WTC11 (cell line): ENCODE data around the gene EDIL3. TPM values are rescaled to one million over a fixed set of nuclear protein-coding genes. Genes with fewer than 3 reads are reported as not detected.

Experiments
- ATAC-seq: fragments of 200-7000 bp; cut with Tn5 transposase; 2 replicates; pipeline ENCODE4 v1.10.0; 2021; ENCODE audit warnings: mild to moderate bottlenecking, moderate library complexity
- CTCF ChIA-PET: fragments of 300-600 bp; sonication (Branson Sonifier 250); formaldehyde crosslinking; loops from one replicate; lab custom pipeline; 2021; ENCODE audit warnings: antibody characterized with exemption; lab: Charles Lee
- POLR2A ChIA-PET: fragments of 350-600 bp; sonication (Branson Sonifier 250); formaldehyde crosslinking; loops from one replicate; lab custom pipeline; 2021; ENCODE audit warnings: antibody characterized with exemption; lab: Charles Lee
- DNase-seq: peaks from one replicate; pipeline ENCODE4 v3.0.0; 2021; ENCODE audit warnings: low spot score
- H3K27ac Mint-ChIP-seq: 2 replicates; pipeline ENCODE4 v1.8.0; 2021; ENCODE audit warnings: mixed read lengths
- H3K27me3 Mint-ChIP-seq: 2 replicates; pipeline ENCODE4 v1.8.0; 2021; ENCODE audit warnings: low read depth, mild to moderate bottlenecking, moderate library complexity, mixed read lengths
- H3K36me3 Mint-ChIP-seq: 2 replicates; pipeline ENCODE4 v1.8.0; 2021; ENCODE audit warnings: mixed read lengths
- H3K4me1 Mint-ChIP-seq: 2 replicates; pipeline ENCODE4 v1.8.0; 2022; ENCODE audit warnings: mixed read lengths
- H3K4me3 Mint-ChIP-seq: 2 replicates; pipeline ENCODE4 v1.8.0; 2021; ENCODE audit warnings: mild to moderate bottlenecking, moderate library complexity, mixed read lengths
- H3K9me3 Mint-ChIP-seq: 2 replicates; pipeline ENCODE4 v1.8.0; 2021; ENCODE audit warnings: mixed read lengths
- ARID4B ChIP-seq: sonication (generic); formaldehyde crosslinking; IDR thresholded peaks from 2 replicates; pipeline ENCODE4 v1.8.0; 2023; ENCODE audit warnings: missing genetic modification reagents, mild to moderate bottlenecking, borderline replicate concordance
- FOXP1 ChIP-seq: sonication (generic); formaldehyde crosslinking; IDR thresholded peaks from 2 replicates; pipeline ENCODE4 v1.8.0; 2022; ENCODE audit warnings: missing genetic modification reagents, mild to moderate bottlenecking, moderate library complexity, borderline replicate concordance
- HMGA2 ChIP-seq: fragments of 250-450 bp; sonication (Bioruptor Pico); IDR thresholded peaks from 2 replicates; pipeline ENCODE4 v1.4.0; 2021; ENCODE audit warnings: mild to moderate bottlenecking, moderate library complexity
- HMGXB4 ChIP-seq: sonication (generic); formaldehyde crosslinking; IDR thresholded peaks from 2 replicates; pipeline ENCODE4 v1.8.1; 2023; ENCODE audit warnings: mild to moderate bottlenecking, moderate library complexity, missing genetic modification reagents
- KAT7 ChIP-seq: sonication (generic); formaldehyde crosslinking; IDR thresholded peaks from 2 replicates; pipeline ENCODE4 v1.8.1; 2023; ENCODE audit warnings: missing genetic modification reagents, mild to moderate bottlenecking, borderline replicate concordance
- NFYB ChIP-seq: sonication (generic); formaldehyde crosslinking; conservative IDR thresholded peaks from 2 replicates; pipeline ENCODE4 v1.8.0; 2022; ENCODE audit warnings: low read depth, missing genetic modification reagents
- NR1H2 ChIP-seq: sonication (generic); formaldehyde crosslinking; IDR thresholded peaks from 2 replicates; pipeline ENCODE4 v1.9.0; 2021; ENCODE audit warnings: mild to moderate bottlenecking, moderate library complexity, missing genetic modification reagents
- NR3C1 ChIP-seq: sonication (generic); formaldehyde crosslinking; conservative IDR thresholded peaks from 2 replicates; pipeline ENCODE4 v1.8.1; 2023; ENCODE audit warnings: low read depth, mild to moderate bottlenecking, missing genetic modification reagents
- TCF7 ChIP-seq: sonication (generic); formaldehyde crosslinking; IDR thresholded peaks from 2 replicates; pipeline ENCODE4 v1.8.0; 2022; ENCODE audit warnings: mild to moderate bottlenecking, low read depth, missing genetic modification reagents, moderate library complexity
- ZMAT4 ChIP-seq: fragments of 250-450 bp; sonication (Bioruptor Pico); IDR thresholded peaks from 2 replicates; pipeline ENCODE4 v1.9.0; 2021; ENCODE audit warnings: mild to moderate bottlenecking
- ZNF219 ChIP-seq: sonication (generic); formaldehyde crosslinking; IDR thresholded peaks from 2 replicates; pipeline ENCODE4 v1.8.0; 2023; ENCODE audit warnings: missing genetic modification reagents, mild to moderate bottlenecking, borderline replicate concordance
- ZNF263 ChIP-seq: sonication (generic); formaldehyde crosslinking; IDR thresholded peaks from 2 replicates; pipeline ENCODE4 v1.8.1; 2022; ENCODE audit warnings: low read depth, mild to moderate bottlenecking, moderate library complexity, missing genetic modification reagents
- ZNF317 ChIP-seq: sonication (generic); formaldehyde crosslinking; IDR thresholded peaks from 2 replicates; pipeline ENCODE4 v1.8.1; 2023; ENCODE audit warnings: low read depth, mild to moderate bottlenecking, moderate library complexity, missing genetic modification reagents, borderline replicate concordance
- ZNF396 ChIP-seq: fragments of 250-450 bp; sonication (Bioruptor Pico); IDR thresholded peaks from 2 replicates; pipeline ENCODE4 v1.8.0; 2021; ENCODE audit warnings: mild to moderate bottlenecking, moderate library complexity, borderline replicate concordance
- ZNF416 ChIP-seq: fragments of 250-450 bp; sonication (Bioruptor Pico); IDR thresholded peaks from 2 replicates; pipeline ENCODE4 v1.9.0; 2021; ENCODE audit warnings: mild to moderate bottlenecking, inconsistent platforms
- total RNA-seq: library from RNA; stranded (reverse); gene quantifications from 3 replicates; pipeline ENCODE4 v1.2.3, GENCODE V29; 2021
- TF ChIP-seq, protein P1 (sequence below): sonication (generic); formaldehyde crosslinking; IDR thresholded peaks from 2 replicates; pipeline ENCODE4 v1.8.1; 2022; ENCODE audit warnings: mild to moderate bottlenecking, missing genetic modification reagents, moderate library complexity, borderline replicate concordance
- TF ChIP-seq, protein P2 (sequence below): sonication (generic); formaldehyde crosslinking; IDR thresholded peaks from 2 replicates; pipeline ENCODE4 v1.8.0; 2022; ENCODE audit warnings: mild to moderate bottlenecking, missing genetic modification reagents
- TF ChIP-seq, protein P3 (sequence below): sonication (generic); formaldehyde crosslinking; IDR thresholded peaks from 2 replicates; pipeline ENCODE4 v1.8.0; 2022; ENCODE audit warnings: mild to moderate bottlenecking, missing genetic modification reagents
- TF ChIP-seq, protein P4 (sequence below): sonication (generic); formaldehyde crosslinking; IDR thresholded peaks from 2 replicates; pipeline ENCODE4 v1.8.0; 2023; ENCODE audit warnings: missing genetic modification reagents

Gene EDIL3
- total RNA-seq, 1 experiment from 2014 or later = 48.3 TPM

GRCh38 chr5:84403773-84404172 lies 19.1 kb upstream of the EDIL3 start (continued):
- TF ChIP-seq ZMAT4 (CRISPR knock-in tag) (no peak), NR1H2 (CRISPR knock-in tag) (no peak), KAT7 (no peak)
- TF ChIP-seq, all 79 proteins: peak for 0

GRCh38 chr5:84397385-84397784 lies 12.7 kb upstream of the EDIL3 start:
- Mint-ChIP-seq H3K9me3 (no peaks in the 10 kb centered on the region), H3K27me3 (no peaks in the 10 kb centered on the region), H3K4me1 (peaks cover 17% of the 10 kb centered on the region), H3K36me3 (no peaks in the 10 kb centered on the region), H3K4me3 (no peak overlapping the region), H3K27ac (no peak overlapping the region)
- POLR2A ChIA-PET = no interaction called here
- CTCF ChIA-PET = no interaction called here
- ATAC-seq (no peak), DNase-seq (no peak)
- TF ChIP-seq, protein P1, sequence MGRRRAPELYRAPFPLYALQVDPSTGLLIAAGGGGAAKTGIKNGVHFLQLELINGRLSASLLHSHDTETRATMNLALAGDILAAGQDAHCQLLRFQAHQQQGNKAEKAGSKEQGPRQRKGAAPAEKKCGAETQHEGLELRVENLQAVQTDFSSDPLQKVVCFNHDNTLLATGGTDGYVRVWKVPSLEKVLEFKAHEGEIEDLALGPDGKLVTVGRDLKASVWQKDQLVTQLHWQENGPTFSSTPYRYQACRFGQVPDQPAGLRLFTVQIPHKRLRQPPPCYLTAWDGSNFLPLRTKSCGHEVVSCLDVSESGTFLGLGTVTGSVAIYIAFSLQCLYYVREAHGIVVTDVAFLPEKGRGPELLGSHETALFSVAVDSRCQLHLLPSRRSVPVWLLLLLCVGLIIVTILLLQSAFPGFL (CRISPR knock-in tag) = no peak
- TF ChIP-seq ZNF317 (CRISPR knock-in tag) (no peak), NR3C1 (CRISPR knock-in tag) (no peak), TCF7 (CRISPR knock-in tag) (no peak), HMGXB4 (CRISPR knock-in tag) (no peak), KAT7 (no peak), ZNF416 (no peak), ARID4B (CRISPR knock-in tag) (no peak), NFYB (CRISPR knock-in tag) (no peak), ZNF396 (CRISPR knock-in tag) (no peak), ZNF263 (CRISPR knock-in tag) (no peak), ZNF219 (CRISPR knock-in tag) (no peak), FOXP1 (CRISPR knock-in tag) (no peak), HMGA2 (CRISPR knock-in tag) (no peak)
- TF ChIP-seq, protein P2, sequence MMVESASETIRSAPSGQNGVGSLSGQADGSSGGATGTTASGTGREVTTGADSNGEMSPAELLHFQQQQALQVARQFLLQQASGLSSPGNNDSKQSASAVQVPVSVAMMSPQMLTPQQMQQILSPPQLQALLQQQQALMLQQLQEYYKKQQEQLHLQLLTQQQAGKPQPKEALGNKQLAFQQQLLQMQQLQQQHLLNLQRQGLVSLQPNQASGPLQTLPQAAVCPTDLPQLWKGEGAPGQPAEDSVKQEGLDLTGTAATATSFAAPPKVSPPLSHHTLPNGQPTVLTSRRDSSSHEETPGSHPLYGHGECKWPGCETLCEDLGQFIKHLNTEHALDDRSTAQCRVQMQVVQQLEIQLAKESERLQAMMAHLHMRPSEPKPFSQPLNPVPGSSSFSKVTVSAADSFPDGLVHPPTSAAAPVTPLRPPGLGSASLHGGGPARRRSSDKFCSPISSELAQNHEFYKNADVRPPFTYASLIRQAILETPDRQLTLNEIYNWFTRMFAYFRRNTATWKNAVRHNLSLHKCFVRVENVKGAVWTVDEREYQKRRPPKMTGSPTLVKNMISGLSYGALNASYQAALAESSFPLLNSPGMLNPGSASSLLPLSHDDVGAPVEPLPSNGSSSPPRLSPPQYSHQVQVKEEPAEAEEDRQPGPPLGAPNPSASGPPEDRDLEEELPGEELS (CRISPR knock-in tag) = no peak
- TF ChIP-seq, protein P3, sequence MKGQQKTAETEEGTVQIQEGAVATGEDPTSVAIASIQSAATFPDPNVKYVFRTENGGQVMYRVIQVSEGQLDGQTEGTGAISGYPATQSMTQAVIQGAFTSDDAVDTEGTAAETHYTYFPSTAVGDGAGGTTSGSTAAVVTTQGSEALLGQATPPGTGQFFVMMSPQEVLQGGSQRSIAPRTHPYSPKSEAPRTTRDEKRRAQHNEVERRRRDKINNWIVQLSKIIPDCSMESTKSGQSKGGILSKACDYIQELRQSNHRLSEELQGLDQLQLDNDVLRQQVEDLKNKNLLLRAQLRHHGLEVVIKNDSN (CRISPR knock-in tag) = no peak
- TF ChIP-seq, protein P4, sequence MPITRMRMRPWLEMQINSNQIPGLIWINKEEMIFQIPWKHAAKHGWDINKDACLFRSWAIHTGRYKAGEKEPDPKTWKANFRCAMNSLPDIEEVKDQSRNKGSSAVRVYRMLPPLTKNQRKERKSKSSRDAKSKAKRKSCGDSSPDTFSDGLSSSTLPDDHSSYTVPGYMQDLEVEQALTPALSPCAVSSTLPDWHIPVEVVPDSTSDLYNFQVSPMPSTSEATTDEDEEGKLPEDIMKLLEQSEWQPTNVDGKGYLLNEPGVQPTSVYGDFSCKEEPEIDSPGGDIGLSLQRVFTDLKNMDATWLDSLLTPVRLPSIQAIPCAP = no peak
